Prostate gland (tissue), 2 donors: ENCODE results near the gene GLG1. TPM values are rescaled to one million over a fixed set of nuclear protein-coding genes. Genes with fewer than 3 reads are reported as not detected.
A peak's percentile ranks its signal among the peaks of the same experiment; 100 is the strongest.
"Not testable (repeated sequence)": the region's sequence is repeated elsewhere in the genome, so short reads cannot be mapped to it uniquely, and the experiment has no call there.

Experiments
- DNase-seq: peaks from one replicate; pipeline ENCODE4 v3.0.0-alpha.2; 2019; ENCODE audit warnings: low spot score
- H3K27ac ChIP-seq, 2 donors: fragments of 200-600 bp; sonication (generic); 2 replicates each; pipeline ENCODE4 v1.5.1; 2017 to 2019
- H3K27me3 ChIP-seq: fragments of 200-600 bp; sonication (generic); replicated peaks from 2 replicates; pipeline ENCODE4 v1.5.1; 2019; ENCODE audit not compliant: insufficient read depth
- H3K36me3 ChIP-seq, 2 donors: fragments of 200-600 bp; sonication (generic); 1 replicate in 1 of 2; 2 replicates in 1 of 2; pipeline versions ENCODE4 v1.5.1 to v1.8.1; 2017 to 2019
- H3K4me1 ChIP-seq: fragments of 200-600 bp; sonication (generic); replicated peaks from 2 replicates; pipeline ENCODE4 v1.5.1; 2019
- H3K4me3 ChIP-seq, 2 donors: fragments of 200-600 bp; sonication (generic); 2 replicates each; pipeline ENCODE4 v1.5.1; 2017 to 2019
- H3K9me3 ChIP-seq: fragments of 200-600 bp; sonication (generic); 2 replicates; pipeline ENCODE4 v1.5.1; 2017
- WGBS: methylation state at CpG from one replicate; pipeline ENCODE4 v1.1.5; 2018; 5-methylcytosine and 5-hydroxymethylcytosine counted together
- intact Hi-C: fragments of 100-400 bp; cut with DNase I; formaldehyde crosslinking; loops from one replicate; pipeline ENCODE4 v1.14.2; 2022
- total RNA-seq, 2 donors: library from RNA; depleted of rRNA; stranded (reverse); fragments of >200 nt; gene quantifications; one replicate each; pipeline ENCODE4 v1.1.0, GENCODE V29; 2016

Gene GLG1
- total RNA-seq, 2 donors from 2014 or later, result 135 to 189 TPM

- DNase-seq, H3K36me3 ChIP-seq, H3K4me1 ChIP-seq, H3K4me3 ChIP-seq, intact Hi-C loops, H3K27me3 ChIP-seq, H3K27ac ChIP-seq, H3K9me3 ChIP-seq: not testable (repeated sequence)
- 88% methylated on average over 7 of the region's 7 CpGs for WGBS
These were observed 193.0 kb downstream of the GLG1 start for GRCh38 chr16:74413920-74414319.

GRCh38 chr16:74413485-74413884, 193.4 kb downstream of the GLG1 start:
- H3K9me3 ChIP-seq, H3K4me1 ChIP-seq, intact Hi-C loops, H3K27me3 ChIP-seq, H3K4me3 ChIP-seq, DNase-seq, H3K27ac ChIP-seq, H3K36me3 ChIP-seq: not testable (repeated sequence)
- WGBS, result 95% methylated on average over 9 of the region's 9 CpGs

GRCh38 chr16:74412775-74413390, 194.0 kb downstream of the GLG1 start:
- H3K4me3 ChIP-seq, H3K27ac ChIP-seq, H3K4me1 ChIP-seq, intact Hi-C loops, H3K27me3 ChIP-seq, H3K36me3 ChIP-seq, H3K9me3 ChIP-seq, DNase-seq: not testable (repeated sequence)
- 85% methylated on average over 7 of the region's 10 CpGs for WGBS

- intact Hi-C loops, H3K36me3 ChIP-seq, H3K4me3 ChIP-seq, DNase-seq, H3K27ac ChIP-seq, H3K27me3 ChIP-seq, H3K4me1 ChIP-seq, H3K9me3 ChIP-seq: not testable (repeated sequence)
- 72% methylated on average over 5 of the region's 13 CpGs for WGBS
These were observed 194.7 kb downstream of the GLG1 start for GRCh38 chr16:74412138-74412774.

GRCh38 chr16:74410981-74411380, 195.9 kb downstream of the GLG1 start:
- H3K4me3 ChIP-seq, H3K27me3 ChIP-seq, DNase-seq, H3K4me1 ChIP-seq, intact Hi-C loops, H3K9me3 ChIP-seq, H3K36me3 ChIP-seq, H3K27ac ChIP-seq: not testable (repeated sequence)
- 65% methylated on average over 2 of the region's 9 CpGs for WGBS

- H3K27ac ChIP-seq, H3K27me3 ChIP-seq, H3K9me3 ChIP-seq, intact Hi-C loops, H3K4me1 ChIP-seq, H3K36me3 ChIP-seq, H3K4me3 ChIP-seq, DNase-seq: not testable (repeated sequence)
- 87% methylated on average over 6 of the region's 18 CpGs for WGBS
These were observed 196.6 kb downstream of the GLG1 start for GRCh38 chr16:74410057-74410957.

GRCh38 chr16:74409185-74409981, 197.5 kb downstream of the GLG1 start:
- not testable (repeated sequence) for DNase-seq

GRCh38 chr16:74407362-74407705, 199.6 kb downstream of the GLG1 start:
- H3K27ac ChIP-seq, result peak overlapping the region; percentile 56 to 72
- 9% methylated on average over 15 of the region's 23 CpGs for WGBS
- intact Hi-C loops, DNase-seq, H3K36me3 ChIP-seq, H3K4me1 ChIP-seq, H3K27me3 ChIP-seq, H3K9me3 ChIP-seq: not testable (repeated sequence)
- peak overlapping the region; percentile 32 to 34 for H3K4me3 ChIP-seq

More at GRCh38 chr16:74409185-74409981, 197.5 kb downstream of the GLG1 start:
- H3K27me3 ChIP-seq, H3K4me3 ChIP-seq, H3K27ac ChIP-seq, H3K4me1 ChIP-seq, intact Hi-C loops, H3K36me3 ChIP-seq, H3K9me3 ChIP-seq: not testable (repeated sequence)
- 97% methylated on average over 8 of the region's 15 CpGs for WGBS

- H3K36me3 ChIP-seq, DNase-seq, H3K4me1 ChIP-seq, H3K27me3 ChIP-seq, intact Hi-C loops, H3K9me3 ChIP-seq: not testable (repeated sequence)
- Histone ChIP-seq H3K4me3 (peak overlapping the region; percentile 32 to 34), H3K27ac (peak overlapping the region; percentile 56 to 72)
- 0% methylated on average over 13 of the region's 71 CpGs for WGBS
These were observed 200.1 kb downstream of the GLG1 start for GRCh38 chr16:74406600-74407361.

GRCh38 chr16:74404148-74404933, 202.6 kb downstream of the GLG1 start:
- WGBS, result 64% methylated on average over 8 of the region's 14 CpGs
- intact Hi-C loops, H3K27ac ChIP-seq, H3K36me3 ChIP-seq, H3K27me3 ChIP-seq, DNase-seq, H3K4me1 ChIP-seq, H3K9me3 ChIP-seq, H3K4me3 ChIP-seq: not testable (repeated sequence)

- H3K27ac ChIP-seq, H3K36me3 ChIP-seq, intact Hi-C loops, H3K27me3 ChIP-seq, H3K9me3 ChIP-seq, H3K4me3 ChIP-seq, H3K4me1 ChIP-seq, DNase-seq: not testable (repeated sequence)
- WGBS, result 94% methylated on average over 3 of the region's 4 CpGs
These were observed 206.7 kb downstream of the GLG1 start for GRCh38 chr16:74400238-74400637.
